ENCODE data around the gene BBS10.

Gene BBS10

GRCh38 chr12:76348079-76348901 is at the start of gene BBS10:
Gene BBS10, minus strand, starts transcription at chr12:76348415. Its CDS starts 57 bp downstream, at chr12:76348358.
- DNase-seq (ENCODE audit: extremely low read depth, insufficient read length): peak; percentile 91
- TF ChIP-seq CTCF (IDR thresholded peaks at IDR 0.05; ENCODE audit: insufficient read depth, low read length, poor library complexity, severe bottlenecking): peak; percentile 40
- H3K4me3 ChIP-seq (replicated peaks; ENCODE audit: low read depth, low read length): peak within 1 kb of the TSS; percentile 75
- no peaks in the 10 kb centered on the region for H3K27me3 ChIP-seq (replicated peaks; ENCODE audit: control insufficient read depth, insufficient read depth, low read length)
- H3K36me3 ChIP-seq (ENCODE audit: control insufficient read depth, insufficient read depth, low read length): no peaks in the 10 kb centered on the region

GRCh38 chr12:76391461-76391860 is 43.2 kb upstream of the BBS10 start:
- DNase-seq (ENCODE audit: extremely low read depth, insufficient read length): no peak
- H3K4me3 ChIP-seq (replicated peaks; ENCODE audit: low read depth, low read length): no peak overlapping the region
- TF ChIP-seq CTCF (IDR thresholded peaks at IDR 0.05; ENCODE audit: insufficient read depth, low read length, poor library complexity, severe bottlenecking): no peak
- H3K27me3 ChIP-seq (replicated peaks; ENCODE audit: control insufficient read depth, insufficient read depth, low read length): no peaks in the 10 kb centered on the region
- peaks cover 2% of the 10 kb centered on the region for H3K36me3 ChIP-seq (ENCODE audit: control insufficient read depth, insufficient read depth, low read length)

- no peak for TF ChIP-seq CTCF (IDR thresholded peaks at IDR 0.05; ENCODE audit: insufficient read depth, low read length, poor library complexity, severe bottlenecking)
- H3K36me3 ChIP-seq (ENCODE audit: control insufficient read depth, insufficient read depth, low read length): peaks cover 2% of the 10 kb centered on the region
- no peak overlapping the region for H3K4me3 ChIP-seq (replicated peaks; ENCODE audit: low read depth, low read length)
Measured at GRCh38 chr12:76387614-76388013, 39.4 kb upstream of the BBS10 start.

GRCh38 chr12:76384560-76384959 is 36.3 kb upstream of the BBS10 start:
- TF ChIP-seq CTCF (IDR thresholded peaks at IDR 0.05; ENCODE audit: insufficient read depth, low read length, poor library complexity, severe bottlenecking): no peak
- peaks cover 2% of the 10 kb centered on the region for H3K36me3 ChIP-seq (ENCODE audit: control insufficient read depth, insufficient read depth, low read length)

More at GRCh38 chr12:76387614-76388013, 39.4 kb upstream of the BBS10 start:
- DNase-seq (ENCODE audit: extremely low read depth, insufficient read length): no peak
- H3K27me3 ChIP-seq (replicated peaks; ENCODE audit: control insufficient read depth, insufficient read depth, low read length): no peaks in the 10 kb centered on the region

GRCh38 chr12:76383988-76384387 is 35.8 kb upstream of the BBS10 start:
- DNase-seq (ENCODE audit: extremely low read depth, insufficient read length): no peak
- H3K4me3 ChIP-seq (replicated peaks; ENCODE audit: low read depth, low read length): no peak overlapping the region
- peaks cover 2% of the 10 kb centered on the region for H3K36me3 ChIP-seq (ENCODE audit: control insufficient read depth, insufficient read depth, low read length)
- no peaks in the 10 kb centered on the region for H3K27me3 ChIP-seq (replicated peaks; ENCODE audit: control insufficient read depth, insufficient read depth, low read length)
- TF ChIP-seq CTCF (IDR thresholded peaks at IDR 0.05; ENCODE audit: insufficient read depth, low read length, poor library complexity, severe bottlenecking): no peak

More at GRCh38 chr12:76384560-76384959, 36.3 kb upstream of the BBS10 start:
- Histone ChIP-seq H3K27me3 (replicated peaks; ENCODE audit: control insufficient read depth, insufficient read depth, low read length) (no peaks in the 10 kb centered on the region), H3K4me3 (replicated peaks; ENCODE audit: low read depth, low read length) (no peak overlapping the region)
- no peak for DNase-seq (ENCODE audit: extremely low read depth, insufficient read length)

All from GM06990 (cell line).